Stimulated activated naive CD8-positive, alpha-beta T cell treated with anti-CD3 and anti-CD28 coated beads, Interleukin-15, amount 100 ng/mL, for 72 hours (primary cell): ENCODE results near the gene EVI5.

Experiments
- ATAC-seq: fragments of 150-1000 bp; cut with Tn5 transposase; 2 replicates; pipeline ENCODE4 v1.10.0; 2021; ENCODE audit warnings: mild to moderate bottlenecking, moderate library complexity
- DNase-seq, 2 donors: peaks; one replicate each; pipeline ENCODE4 v3.0.0; 2021 to 2022
- H3K27ac Mint-ChIP-seq, 2 donors: one replicate each; pipeline ENCODE4 v1.8.0; 2022; ENCODE audit warnings: mild to moderate bottlenecking in 2 of 2, mixed read lengths in 2 of 2, moderate library complexity in 2 of 2
- H3K27me3 Mint-ChIP-seq: one replicate; pipeline ENCODE4 v1.8.0; 2022; ENCODE audit warnings: mixed read lengths
- H3K4me1 Mint-ChIP-seq: one replicate; pipeline ENCODE4 v1.8.0; 2022; ENCODE audit warnings: mild to moderate bottlenecking, mixed read lengths
- H3K4me3 Mint-ChIP-seq, 2 donors: one replicate each; pipeline ENCODE4 v1.8.0; 2022; ENCODE audit warnings: mild to moderate bottlenecking in 2 of 2, mixed read lengths in 2 of 2, moderate library complexity in 1 of 2
- H3K9me3 Mint-ChIP-seq, 2 donors: one replicate each; pipeline ENCODE4 v1.8.0; 2022; ENCODE audit warnings: mixed read lengths in 2 of 2

EVI5 gene

DNA sequence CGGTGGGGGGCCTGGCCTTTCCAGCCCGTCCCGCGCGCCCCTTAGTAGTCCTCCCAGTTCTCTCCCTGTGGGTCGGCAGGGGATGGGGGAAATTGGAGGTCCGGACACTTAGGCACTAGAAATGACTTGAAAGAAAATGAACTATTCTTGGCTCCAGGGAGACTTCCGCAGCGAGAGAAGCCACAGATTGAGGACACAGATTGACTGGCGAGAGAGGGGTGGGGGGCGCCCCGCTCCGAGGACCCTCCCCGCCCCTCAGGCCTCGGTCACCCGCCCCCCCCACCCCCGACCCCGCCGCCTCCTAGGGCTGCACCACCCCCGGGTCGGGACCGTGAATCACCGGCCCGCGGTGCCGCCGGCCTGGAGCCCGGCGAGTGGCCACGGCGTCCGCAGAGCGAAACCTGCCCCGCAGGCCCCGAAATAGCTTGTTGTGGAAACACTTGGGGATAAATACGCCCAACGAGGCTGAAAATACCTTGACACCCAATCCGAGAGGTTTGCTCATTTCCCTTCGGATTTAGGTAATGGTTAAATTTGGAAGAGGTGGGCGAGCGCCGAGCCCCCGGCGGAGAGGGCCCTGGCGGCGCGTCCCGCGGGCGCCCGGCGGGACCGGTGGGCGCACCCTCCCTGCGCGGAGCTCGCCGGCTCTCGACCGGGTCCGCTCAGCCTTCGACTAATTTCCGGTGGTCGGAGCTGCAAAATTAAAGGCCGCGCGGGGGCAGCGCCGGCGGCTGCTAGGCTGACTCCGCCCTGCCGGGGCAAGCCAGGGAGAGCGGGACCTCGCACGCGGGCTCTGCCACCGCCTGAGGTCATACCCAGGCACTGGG lies 298.4 kb downstream of the EVI5 start, which contains the start of gene GFI1:
Gene GFI1, minus strand, starts transcription at position 675 of the 827 bp plus-strand sequence. CDS start 3,438 bp downstream, outside the sequence.
- Mint-ChIP-seq H3K27ac (peak within 1 kb of the TSS; percentile 95 to 99), H3K9me3 (no peaks in the 10 kb centered on the region), H3K27me3 (no peaks in the 10 kb centered on the region), H3K4me3 (peak within 1 kb of the TSS; percentile 93 to 95), H3K4me1 (peaks cover 35% of the 10 kb centered on the region)
- DNase-seq (peak; percentile 83 to 93), ATAC-seq (peak; percentile 64)

DNA sequence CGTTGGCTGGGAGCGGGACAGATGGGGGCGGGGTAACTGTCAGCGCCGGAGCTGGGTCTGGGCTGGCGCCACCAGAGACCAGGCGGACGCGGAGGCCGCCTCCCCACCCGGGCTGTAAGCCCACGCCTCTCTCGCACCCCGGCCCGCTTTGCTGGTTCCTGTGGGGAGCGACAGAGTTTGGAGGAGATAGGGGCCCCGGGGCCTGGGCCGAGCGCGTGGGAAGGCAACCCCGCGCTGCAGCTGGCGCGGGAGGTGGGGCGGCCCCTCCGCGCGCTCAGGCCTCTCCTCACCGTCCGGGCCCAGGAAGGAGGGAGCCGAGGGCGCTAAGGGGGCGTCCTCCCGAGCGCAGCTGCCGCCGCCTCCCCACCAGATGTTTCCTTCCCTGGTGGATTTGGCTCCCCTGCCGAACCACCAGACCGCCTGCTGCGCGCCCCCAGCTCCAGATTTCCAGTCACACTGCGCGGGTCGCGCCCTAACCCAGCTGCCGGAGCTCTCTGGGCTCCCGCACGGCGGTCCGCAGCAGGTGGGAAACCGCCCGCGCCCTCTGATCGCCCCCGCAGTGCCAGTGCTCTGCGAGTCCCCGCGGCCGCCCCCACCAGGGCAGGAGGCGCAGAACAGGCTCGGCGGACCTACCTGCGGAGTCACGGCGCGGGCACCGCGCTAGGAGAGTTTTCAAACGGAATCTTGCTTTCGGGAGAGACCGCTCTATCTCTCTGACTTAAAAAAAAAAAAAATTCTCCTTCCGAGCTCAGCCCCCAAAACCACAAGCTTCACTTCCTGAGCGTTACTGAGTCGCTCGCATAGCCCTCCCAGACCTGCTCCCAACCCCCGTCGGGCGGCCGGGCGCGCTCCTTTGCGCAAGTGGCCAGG lies 299.3 kb downstream of the EVI5 start:
- peak; percentile 71 for ATAC-seq
- DNase-seq = peak; percentile 95 to 98
- Mint-ChIP-seq H3K27ac (peak overlapping the region; percentile 94 to 99), H3K27me3 (no peaks in the 10 kb centered on the region), H3K4me3 (peak overlapping the region; percentile 93 to 95), H3K4me1 (peaks cover 38% of the 10 kb centered on the region), H3K9me3 (no peaks in the 10 kb centered on the region)

- ATAC-seq = peak; percentile 39
- H3K27ac Mint-ChIP-seq = peak overlapping the region; percentile 94 to 98
- H3K4me3 Mint-ChIP-seq = peak overlapping the region; percentile 93 to 95
- peak; percentile 84 to 86 for DNase-seq
- peaks cover 44% of the 10 kb centered on the region for H3K4me1 Mint-ChIP-seq
- no peaks in the 10 kb centered on the region for H3K9me3 Mint-ChIP-seq
- H3K27me3 Mint-ChIP-seq = no peaks in the 10 kb centered on the region
These were observed 300.2 kb downstream of the EVI5 start for GRCh38 chr1:92484472-92485380.

DNA sequence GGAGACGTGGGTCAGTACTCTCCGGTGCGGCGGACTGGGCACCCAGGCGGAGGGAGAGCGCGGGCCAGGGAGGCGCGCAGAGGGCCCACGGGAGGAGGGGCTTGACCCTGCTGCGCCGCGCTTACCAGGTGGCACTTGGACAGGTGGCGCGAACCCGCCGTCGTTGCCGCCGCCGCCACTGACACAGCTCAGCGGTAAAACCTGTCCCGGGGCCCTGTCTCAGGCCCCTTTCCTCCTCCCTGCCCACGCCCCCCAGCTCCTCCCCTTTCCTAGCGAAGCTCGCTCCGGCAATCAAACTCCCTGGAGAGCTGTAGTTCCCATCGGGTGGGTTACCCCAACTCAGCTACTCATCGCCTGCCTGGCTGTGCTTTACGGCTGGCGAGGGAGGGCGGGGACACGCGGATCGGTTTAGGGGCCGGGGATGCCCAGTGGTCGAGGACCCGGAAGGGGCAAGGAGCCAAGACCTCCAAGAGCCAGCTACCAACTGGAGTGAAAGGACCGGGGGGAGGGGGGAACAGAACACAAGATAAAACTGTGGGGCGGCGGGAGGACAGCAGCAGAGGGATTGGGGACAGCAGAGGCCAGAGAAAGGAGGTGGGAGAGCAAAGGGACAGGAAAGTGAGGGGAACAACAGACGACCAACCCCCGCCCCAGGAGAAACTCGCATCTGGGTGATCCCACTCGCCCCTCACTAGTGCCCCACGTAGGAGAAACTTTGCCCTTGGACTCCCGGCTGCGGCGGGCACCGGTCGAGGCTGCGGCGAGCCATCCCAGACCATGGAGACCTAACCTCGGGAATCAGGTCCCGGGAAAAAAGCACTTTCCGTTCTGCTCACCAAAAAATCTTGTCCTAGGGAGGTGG lies 301.1 kb downstream of the EVI5 start:
- Mint-ChIP-seq H3K27ac (peak overlapping the region; percentile 94 to 98), H3K9me3 (no peaks in the 10 kb centered on the region), H3K4me1 (peaks cover 45% of the 10 kb centered on the region), H3K4me3 (peak overlapping the region; percentile 93 to 95), H3K27me3 (no peaks in the 10 kb centered on the region)
- ATAC-seq (peak; percentile 2), DNase-seq (peak; percentile 69 to 76)

DNA sequence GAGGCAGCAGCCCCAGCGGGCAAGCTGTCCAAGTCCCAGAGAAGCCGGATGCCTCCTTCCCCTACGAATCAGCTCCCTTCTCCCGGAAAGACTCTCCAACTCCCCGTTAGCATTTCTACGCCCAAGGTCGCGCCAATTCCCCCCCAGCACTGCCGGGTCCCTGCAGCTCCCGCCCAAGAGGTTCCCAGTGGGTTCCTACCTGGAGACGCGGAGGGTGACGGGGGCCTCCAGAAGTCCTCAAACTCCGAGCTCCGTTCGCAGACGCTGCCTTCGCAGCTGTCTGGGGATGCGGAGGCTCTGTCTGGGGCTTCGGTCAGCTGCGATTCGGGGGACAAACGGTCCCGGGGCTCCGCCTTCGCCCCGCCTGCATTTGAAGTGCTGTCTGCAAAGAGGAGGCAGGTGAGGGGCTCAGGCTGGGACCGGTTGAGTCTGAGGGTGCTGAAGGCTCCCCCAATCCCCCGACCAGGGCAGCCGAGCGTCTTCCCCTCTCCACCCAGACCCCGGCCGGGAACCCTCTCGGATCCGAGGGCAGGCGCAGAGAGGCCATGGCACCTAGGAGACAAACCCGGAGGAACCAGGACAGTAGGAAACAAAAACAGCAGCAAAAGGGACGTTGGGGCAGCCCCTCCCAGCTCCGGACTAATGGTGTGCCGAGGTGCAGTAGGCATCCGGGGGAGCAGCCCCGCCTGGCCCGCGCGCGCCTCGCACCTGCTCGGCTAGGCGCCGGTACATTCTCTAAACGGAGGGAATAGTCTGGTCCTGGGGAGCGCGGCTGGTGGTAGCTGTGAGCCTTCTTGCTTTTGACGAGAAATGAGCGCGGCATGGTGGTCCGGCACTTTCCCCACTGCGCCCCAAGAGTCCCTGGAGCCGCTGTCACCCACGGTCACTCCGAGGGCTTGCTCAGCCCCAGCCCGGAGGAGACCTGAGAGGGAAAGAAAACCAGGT lies 302.0 kb downstream of the EVI5 start:
- no peak for ATAC-seq
- Mint-ChIP-seq H3K4me3 (peak overlapping the region; percentile 93 to 95), H3K9me3 (no peaks in the 10 kb centered on the region), H3K27me3 (no peaks in the 10 kb centered on the region), H3K4me1 (peaks cover 46% of the 10 kb centered on the region), H3K27ac (peak overlapping the region; percentile 94 to 98)
- peak in 1 of 2 donors; percentile 37 for DNase-seq

GRCh38 chr1:92481971-92482664 lies 302.8 kb downstream of the EVI5 start:
- no peaks in the 10 kb centered on the region for H3K27me3 Mint-ChIP-seq
- H3K4me3 Mint-ChIP-seq = peak overlapping the region; percentile 93 to 95
- H3K9me3 Mint-ChIP-seq = no peaks in the 10 kb centered on the region
- H3K27ac Mint-ChIP-seq = peak overlapping the region; percentile 94 to 98
- no peak for DNase-seq
- ATAC-seq = no peak
- peaks cover 55% of the 10 kb centered on the region for H3K4me1 Mint-ChIP-seq

- Mint-ChIP-seq H3K4me3 (peak overlapping the region; percentile 93 to 95), H3K27ac (no peak overlapping the region), H3K4me1 (peaks cover 60% of the 10 kb centered on the region), H3K9me3 (no peaks in the 10 kb centered on the region), H3K27me3 (no peaks in the 10 kb centered on the region)
- DNase-seq (no peak), ATAC-seq (no peak)
These were observed 303.3 kb downstream of the EVI5 start for GRCh38 chr1:92481599-92481925.

DNA sequence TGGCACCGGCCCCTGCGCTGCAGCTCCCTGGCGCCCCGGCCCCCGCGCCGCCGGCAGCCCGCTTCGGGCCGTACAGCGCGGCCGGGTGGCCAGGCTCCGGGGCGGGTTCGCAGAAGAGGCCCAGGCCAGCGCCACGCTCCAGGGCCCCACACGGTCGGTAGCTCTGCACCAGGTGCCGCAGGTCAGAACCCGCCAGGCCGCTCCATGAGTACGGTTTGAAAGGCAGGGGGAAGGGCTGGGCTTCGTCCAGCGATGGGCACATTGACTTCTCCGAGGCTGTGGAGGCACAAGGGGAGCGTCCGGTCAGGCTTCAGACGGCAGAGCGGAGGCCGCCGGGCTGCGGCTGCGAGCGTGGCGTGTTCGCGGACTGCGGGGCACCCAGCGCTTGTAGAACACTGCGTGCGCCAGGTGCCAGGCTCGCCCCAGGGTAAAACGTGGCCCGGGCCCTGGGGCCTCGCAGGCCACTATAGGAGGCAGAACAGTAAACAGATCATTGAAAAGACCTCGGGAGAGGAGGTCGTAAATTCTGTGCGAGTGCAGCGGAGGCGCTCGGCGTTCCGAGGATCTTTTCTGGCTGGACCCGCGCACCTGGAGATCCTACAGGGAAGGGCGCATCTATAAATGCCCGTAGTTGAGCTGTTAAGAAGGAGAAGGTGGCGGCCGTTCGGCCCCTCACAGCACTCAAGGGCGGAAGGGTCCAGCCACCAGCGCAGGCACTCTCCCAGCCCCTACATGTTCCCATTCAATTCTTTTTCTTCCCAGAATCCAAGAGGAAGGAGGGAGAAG lies 303.9 kb downstream of the EVI5 start:
- Mint-ChIP-seq H3K27me3 (no peaks in the 10 kb centered on the region), H3K4me1 (peaks cover 66% of the 10 kb centered on the region), H3K4me3 (peak overlapping the region; percentile 93 to 95), H3K27ac (peak overlapping the region in 1 of 2 donors; percentile 88), H3K9me3 (no peaks in the 10 kb centered on the region)
- DNase-seq (no peak), ATAC-seq (no peak)

DNA sequence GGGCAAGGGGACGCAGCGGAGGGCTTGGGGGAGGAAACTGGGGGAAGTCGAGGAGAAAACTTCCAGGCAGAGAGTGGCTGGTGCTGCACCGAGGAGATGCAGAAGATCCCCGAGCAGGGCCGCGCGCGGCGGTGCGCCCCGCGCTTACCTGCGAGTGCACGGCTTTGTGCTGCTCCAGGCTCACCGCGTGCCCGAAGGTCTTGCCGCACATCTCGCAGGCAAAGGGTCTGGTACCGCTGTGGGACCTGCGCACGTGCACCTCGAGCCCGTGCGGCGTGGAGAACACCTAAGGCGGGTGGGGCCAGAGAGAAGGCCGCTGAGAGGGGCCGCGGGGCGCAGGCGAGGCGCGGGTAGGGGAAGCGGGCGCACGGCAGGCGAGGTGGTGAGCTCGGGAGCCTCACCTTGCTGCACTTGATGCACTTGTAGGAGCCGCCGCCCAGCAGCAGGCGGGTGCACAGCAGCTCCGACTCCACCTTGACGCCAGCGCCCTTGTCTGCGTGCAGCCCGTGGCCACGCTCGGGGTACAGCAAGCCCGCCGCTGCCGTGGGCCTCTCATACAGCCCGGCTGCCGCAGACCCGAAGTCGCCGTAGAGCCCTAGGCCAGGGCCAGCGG lies 304.6 kb downstream of the EVI5 start:
- Mint-ChIP-seq H3K4me3 (peak overlapping the region; percentile 65 to 79), H3K9me3 (no peaks in the 10 kb centered on the region), H3K4me1 (peaks cover 73% of the 10 kb centered on the region), H3K27me3 (no peaks in the 10 kb centered on the region), H3K27ac (peak overlapping the region; percentile 6 to 50)
- DNase-seq (no peak), ATAC-seq (no peak)

DNA sequence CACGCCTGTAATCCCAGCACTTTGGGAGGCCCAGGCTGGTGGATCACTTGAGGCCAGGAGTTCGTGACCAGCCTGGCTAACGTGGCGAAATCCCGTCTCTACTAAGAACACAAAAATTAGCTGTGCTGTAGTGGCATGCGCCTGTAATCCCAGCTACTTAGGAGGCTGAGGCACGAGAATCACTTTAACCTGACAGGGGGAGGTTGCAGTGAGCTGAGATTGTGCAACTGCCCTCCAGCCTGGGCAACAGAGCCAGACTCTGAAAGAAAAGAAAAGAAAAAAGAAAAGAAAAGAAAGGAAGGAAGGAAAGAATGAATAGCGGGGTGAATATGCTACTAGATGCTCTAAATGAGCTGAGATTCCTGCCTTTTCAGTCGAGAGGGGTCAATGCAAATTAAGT lies 305.3 kb downstream of the EVI5 start:
- Mint-ChIP-seq H3K27me3 (no peaks in the 10 kb centered on the region), H3K4me3 (peak overlapping the region; percentile 65 to 79), H3K4me1 (peaks cover 80% of the 10 kb centered on the region), H3K9me3 (no peaks in the 10 kb centered on the region), H3K27ac (peak overlapping the region; percentile 42 to 95)
- ATAC-seq (no peak), DNase-seq (no peak)

DNA sequence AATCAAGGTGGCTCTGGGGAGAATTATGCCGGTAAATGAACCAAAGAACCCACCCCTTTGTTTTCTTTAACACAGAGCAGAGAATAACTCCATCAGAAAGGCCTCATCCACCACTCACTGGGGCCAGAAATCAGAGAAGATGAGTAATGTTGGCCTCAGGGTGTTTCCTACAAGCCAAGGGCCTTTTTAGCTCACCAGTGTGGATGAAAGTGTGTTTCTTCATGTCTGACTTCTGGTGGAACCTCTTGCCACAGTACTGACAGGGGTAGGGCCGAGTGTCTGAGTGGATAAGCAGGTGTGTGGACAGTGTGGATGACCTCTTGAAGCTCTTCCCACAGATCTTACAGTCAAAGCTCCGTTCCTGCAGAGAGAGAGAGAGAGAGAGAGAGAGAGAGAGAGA lies 306.5 kb downstream of the EVI5 start:
- Mint-ChIP-seq H3K27me3 (no peaks in the 10 kb centered on the region), H3K4me1 (peaks cover 92% of the 10 kb centered on the region), H3K4me3 (peak overlapping the region; percentile 65 to 79), H3K9me3 (no peaks in the 10 kb centered on the region), H3K27ac (peak overlapping the region in 1 of 2 donors; percentile 99)
- DNase-seq = peak in 1 of 2 donors; percentile 50
- ATAC-seq = peak; percentile 51

- peak overlapping the region; percentile 23 to 62 for H3K4me3 Mint-ChIP-seq
- peak overlapping the region in 1 of 2 donors; percentile 73 for H3K27ac Mint-ChIP-seq
- DNase-seq (peak; percentile 61 to 91), ATAC-seq (peak; percentile 81)
- H3K27me3 Mint-ChIP-seq = no peaks in the 10 kb centered on the region
- H3K4me1 Mint-ChIP-seq = peaks cover 83% of the 10 kb centered on the region
- no peaks in the 10 kb centered on the region for H3K9me3 Mint-ChIP-seq
These were observed 308.8 kb downstream of the EVI5 start for GRCh38 chr1:92476071-92476631.
